Activated T-cell treated with anti-CD3 and anti-CD28 coated beads, Interleukin-2, amount 50 U/mL, for 72 hours (primary cell): Measurements from ENCODE around the gene PHTF2. TPM values are rescaled to one million over a fixed set of nuclear protein-coding genes. Genes with fewer than 3 reads are reported as not detected.
"Not testable (repeated sequence)": the region's sequence is repeated elsewhere in the genome, so short reads cannot be mapped to it uniquely, and the experiment has no call there.

Experiments used
- ATAC-seq, 2 donors: fragments of 150-1000 bp; cut with Tn5 transposase; replicated peaks in 1 of 2; 2 replicates each; pipeline ENCODE4 v1.10.0; 2021; ENCODE audit warnings: moderate library complexity in 2 of 2, mild to moderate bottlenecking in 1 of 2
- DNase-seq, 2 donors: peaks; one replicate each; pipeline ENCODE4 v3.0.0; 2021 to 2022; ENCODE audit warnings: mixed read lengths in 1 of 2
- H3K27ac Mint-ChIP-seq: one replicate; pipeline ENCODE4 v1.8.0; 2022; ENCODE audit warnings: mild to moderate bottlenecking, moderate library complexity, mixed read lengths
- H3K27me3 Mint-ChIP-seq: one replicate; pipeline ENCODE4 v1.8.0; 2022; ENCODE audit warnings: low read depth, mixed read lengths
- H3K36me3 Mint-ChIP-seq, 2 donors: one replicate each; pipeline ENCODE4 v1.8.0; 2022; ENCODE audit warnings: mixed read lengths in 2 of 2, mild to moderate bottlenecking in 1 of 2; ENCODE audit not compliant: insufficient read depth in 2 of 2
- H3K4me1 Mint-ChIP-seq: one replicate; pipeline ENCODE4 v1.8.0; 2022; ENCODE audit warnings: low read depth, mixed read lengths
- H3K4me3 Mint-ChIP-seq, 2 donors: one replicate each; pipeline ENCODE4 v1.8.0; 2022; ENCODE audit warnings: mild to moderate bottlenecking in 2 of 2, mixed read lengths in 2 of 2, moderate library complexity in 2 of 2
- H3K9me3 Mint-ChIP-seq, 2 donors: one replicate each; pipeline ENCODE4 v1.8.0; 2022; ENCODE audit warnings: mixed read lengths in 2 of 2
- total RNA-seq, 2 donors: library from RNA; stranded (reverse); gene quantifications; one replicate each; pipeline ENCODE4 v1.2.3, GENCODE V29; 2022

The PHTF2 gene
- total RNA-seq, 2 donors from 2014 or later = 16.3 to 25.5 TPM

GRCh38 chr7:77979219-77979618, 180.6 kb downstream of the PHTF2 start:
- Mint-ChIP-seq H3K27ac (no peak overlapping the region), H3K4me1 (peaks cover 14% of the 10 kb centered on the region), H3K4me3 (no peak overlapping the region), H3K9me3 (no peaks in the 10 kb centered on the region), H3K27me3 (peaks cover 22% of the 10 kb centered on the region), H3K36me3 (peaks cover 0 to 2% of the 10 kb centered on the region in 2 donors)
- DNase-seq (no peak), ATAC-seq (no peak)

GRCh38 chr7:77980087-77980713, 181.6 kb downstream of the PHTF2 start:
- Mint-ChIP-seq H3K27ac (no peak overlapping the region), H3K9me3 (no peaks in the 10 kb centered on the region), H3K4me3 (no peak overlapping the region), H3K4me1 (peaks cover 14% of the 10 kb centered on the region), H3K27me3 (peaks cover 22% of the 10 kb centered on the region), H3K36me3 (peaks cover 0 to 2% of the 10 kb centered on the region in 2 donors)
- ATAC-seq = no peak
- no peak for DNase-seq

- Mint-ChIP-seq H3K27me3 (peaks cover 22% of the 10 kb centered on the region), H3K36me3 (peaks cover 0 to 2% of the 10 kb centered on the region in 2 donors), H3K27ac (no peak overlapping the region), H3K4me3 (peak overlapping the region in 1 of 2 donors; percentile 35), H3K4me1 (peaks cover 14% of the 10 kb centered on the region), H3K9me3 (no peaks in the 10 kb centered on the region)
- ATAC-seq = peak; percentile 82 to 96
- DNase-seq = peak; percentile 16 to 34
These were observed 184.5 kb downstream of the PHTF2 start for GRCh38 chr7:77982926-77983550.

- no peaks in the 10 kb centered on the region for H3K9me3 Mint-ChIP-seq
- DNase-seq (no peak), ATAC-seq (no peak)
- H3K4me1 Mint-ChIP-seq = peaks cover 14% of the 10 kb centered on the region
- H3K27me3 Mint-ChIP-seq = peaks cover 22% of the 10 kb centered on the region
- H3K27ac Mint-ChIP-seq = no peak overlapping the region
- H3K36me3 Mint-ChIP-seq = peaks cover 0 to 2% of the 10 kb centered on the region in 2 donors
- peak overlapping the region in 1 of 2 donors; percentile 2 for H3K4me3 Mint-ChIP-seq
These were observed 185.4 kb downstream of the PHTF2 start for GRCh38 chr7:77983973-77984372.

GRCh38 chr7:77985232-77985973, 186.8 kb downstream of the PHTF2 start:
- Mint-ChIP-seq H3K36me3 (peaks cover 0 to 2% of the 10 kb centered on the region in 2 donors), H3K4me1 (peaks cover 8% of the 10 kb centered on the region), H3K4me3 (no peak overlapping the region), H3K27ac (no peak overlapping the region), H3K9me3 (no peaks in the 10 kb centered on the region), H3K27me3 (peaks cover 16% of the 10 kb centered on the region)
- ATAC-seq = no peak
- no peak for DNase-seq

DNA sequence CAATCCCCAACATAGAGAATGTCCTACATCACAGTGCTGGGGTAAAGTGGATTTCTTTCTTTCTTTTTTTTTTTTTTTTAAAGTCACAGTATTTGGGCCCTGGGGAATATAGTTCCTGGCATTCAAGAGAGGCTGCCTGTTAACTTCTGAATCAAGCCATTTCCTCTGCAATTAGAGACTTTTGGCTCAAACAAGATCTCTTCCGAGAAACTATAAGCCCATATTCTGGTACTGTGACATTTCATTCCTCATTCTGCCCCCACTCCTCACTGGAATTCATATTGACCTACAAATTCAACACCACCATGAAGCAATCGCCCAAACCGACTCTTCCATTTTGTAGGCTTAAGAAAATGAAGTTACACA, 187.4 kb downstream of the PHTF2 start:
- H3K27me3 Mint-ChIP-seq = peaks cover 11% of the 10 kb centered on the region
- H3K4me3 Mint-ChIP-seq = no peak overlapping the region
- peaks cover 0 to 2% of the 10 kb centered on the region in 2 donors for H3K36me3 Mint-ChIP-seq
- peaks cover 8% of the 10 kb centered on the region for H3K4me1 Mint-ChIP-seq
- H3K27ac Mint-ChIP-seq = no peak overlapping the region
- DNase-seq (no peak), ATAC-seq (no peak)
- no peaks in the 10 kb centered on the region for H3K9me3 Mint-ChIP-seq

- H3K36me3 Mint-ChIP-seq = no peaks in the 10 kb centered on the region
- no peak overlapping the region for H3K27ac Mint-ChIP-seq
- no peaks in the 10 kb centered on the region for H3K27me3 Mint-ChIP-seq
- ATAC-seq (peak in 1 of 2 donors; percentile 23), DNase-seq (peak; percentile 11 to 39)
- H3K4me3 Mint-ChIP-seq = no peak overlapping the region
- H3K4me1 Mint-ChIP-seq = no peaks in the 10 kb centered on the region
- H3K9me3 Mint-ChIP-seq = no peaks in the 10 kb centered on the region
These were observed 191.5 kb downstream of the PHTF2 start for GRCh38 chr7:77989981-77990566.

DNA sequence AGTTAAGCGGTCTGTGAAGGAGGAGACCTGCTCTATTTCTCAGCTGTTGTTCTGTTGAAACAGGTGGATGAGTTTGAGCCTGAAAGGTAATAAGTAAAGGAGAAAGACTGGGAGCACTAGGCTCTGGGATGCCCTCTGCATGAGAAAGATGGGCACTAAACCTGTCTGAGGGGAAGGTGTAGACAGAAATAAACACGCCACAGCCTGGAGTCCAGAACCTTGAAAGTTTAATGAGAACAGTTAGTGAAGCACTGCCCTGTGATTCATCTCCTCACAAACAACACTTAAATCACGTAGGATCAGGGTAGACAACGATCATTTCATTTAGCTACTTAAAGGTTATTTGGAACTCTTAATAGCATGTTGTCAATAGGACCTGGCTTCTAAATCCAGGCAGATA, 193.1 kb downstream of the PHTF2 start:
- no peaks in the 10 kb centered on the region for H3K4me1 Mint-ChIP-seq
- no peaks in the 10 kb centered on the region for H3K9me3 Mint-ChIP-seq
- DNase-seq (no peak), ATAC-seq (no peak)
- H3K27ac Mint-ChIP-seq = no peak overlapping the region
- no peak overlapping the region for H3K4me3 Mint-ChIP-seq
- no peaks in the 10 kb centered on the region for H3K36me3 Mint-ChIP-seq
- H3K27me3 Mint-ChIP-seq = no peaks in the 10 kb centered on the region

DNA sequence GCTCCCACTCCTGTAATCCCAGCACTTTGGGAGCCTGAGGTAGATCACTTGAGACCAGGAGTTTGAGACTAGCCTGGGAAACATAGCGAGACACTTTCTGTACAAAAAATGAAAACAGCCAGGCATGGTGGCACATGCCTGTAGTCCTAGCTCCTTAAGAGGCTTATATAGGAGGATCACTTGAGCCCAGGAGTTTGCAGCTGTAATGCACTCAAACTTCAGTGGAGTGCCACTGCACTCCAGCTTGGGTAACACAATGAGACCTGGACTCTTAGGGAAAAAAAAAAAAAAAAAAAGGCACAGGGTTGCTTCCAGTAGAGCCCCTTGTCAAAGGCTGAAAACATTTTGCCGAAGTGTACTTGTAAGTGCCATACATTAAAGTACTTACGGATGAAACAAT, 195.3 kb downstream of the PHTF2 start:
- no peaks in the 10 kb centered on the region for H3K9me3 Mint-ChIP-seq
- no peak overlapping the region for H3K4me3 Mint-ChIP-seq
- H3K36me3 Mint-ChIP-seq = no peaks in the 10 kb centered on the region
- no peaks in the 10 kb centered on the region for H3K27me3 Mint-ChIP-seq
- H3K4me1 Mint-ChIP-seq = no peaks in the 10 kb centered on the region
- ATAC-seq (no peak), DNase-seq (no peak)
- H3K27ac Mint-ChIP-seq = no peak overlapping the region

GRCh38 chr7:77995717-77996116, 197.1 kb downstream of the PHTF2 start:
- no peak overlapping the region for H3K27ac Mint-ChIP-seq
- no peaks in the 10 kb centered on the region for H3K36me3 Mint-ChIP-seq
- DNase-seq (no peak), ATAC-seq (no peak)
- peaks cover 0 to 2% of the 10 kb centered on the region in 2 donors for H3K9me3 Mint-ChIP-seq
- H3K4me3 Mint-ChIP-seq = no peak overlapping the region
- H3K27me3 Mint-ChIP-seq = no peaks in the 10 kb centered on the region
- no peaks in the 10 kb centered on the region for H3K4me1 Mint-ChIP-seq

- not testable (repeated sequence) for DNase-seq, H3K9me3 Mint-ChIP-seq, H3K36me3 Mint-ChIP-seq, H3K4me3 Mint-ChIP-seq, H3K27ac Mint-ChIP-seq, H3K4me1 Mint-ChIP-seq, H3K27me3 Mint-ChIP-seq, ATAC-seq
These were observed 200.6 kb downstream of the PHTF2 start for GRCh38 chr7:77999168-77999567.

- Mint-ChIP-seq H3K27ac (no peak overlapping the region), H3K27me3 (no peaks in the 10 kb centered on the region), H3K9me3 (peaks cover 4% of the 10 kb centered on the region in 2 donors), H3K4me3 (no peak overlapping the region), H3K36me3 (no peaks in the 10 kb centered on the region), H3K4me1 (no peaks in the 10 kb centered on the region)
- DNase-seq = no peak
- no peak for ATAC-seq
These were observed 203.4 kb downstream of the PHTF2 start for GRCh38 chr7:78002021-78002420.

DNA sequence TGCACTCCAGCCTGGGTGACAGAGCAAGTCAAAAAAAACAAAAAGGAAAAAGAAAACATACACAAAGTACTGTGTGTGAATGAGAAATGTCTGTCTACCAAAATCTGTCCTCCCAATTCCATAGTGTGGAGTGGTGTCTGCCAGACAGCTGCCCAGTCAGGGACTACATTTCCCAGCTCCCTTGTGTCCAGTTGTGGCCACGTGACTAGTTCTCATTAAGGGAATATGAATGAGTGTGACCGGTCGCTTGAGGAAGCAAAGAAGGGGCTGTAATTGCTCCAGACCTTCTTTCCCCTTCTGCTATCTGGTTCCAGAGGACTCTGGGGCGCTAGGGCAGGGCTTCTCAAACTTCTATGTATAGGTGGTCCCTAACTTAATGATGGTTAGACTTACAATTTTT, 204.1 kb downstream of the PHTF2 start:
- H3K36me3 Mint-ChIP-seq = no peaks in the 10 kb centered on the region
- ATAC-seq = no peak

More for the DNA sequence above, 204.1 kb downstream of the PHTF2 start:
- no peak overlapping the region for H3K4me3 Mint-ChIP-seq
- no peak for DNase-seq
- H3K27ac Mint-ChIP-seq = no peak overlapping the region
- no peaks in the 10 kb centered on the region for H3K4me1 Mint-ChIP-seq
- H3K9me3 Mint-ChIP-seq = peaks cover 4% of the 10 kb centered on the region in 2 donors
- H3K27me3 Mint-ChIP-seq = peaks cover 2% of the 10 kb centered on the region
